Hematopoietic multipotent progenitor cell treated with erythropoietin and hydrocortisone succinate and interleukin-3 and kit ligand, for 15 days (in vitro differentiated cells): ENCODE results near the gene CLDN1.

Experiments
- DNase-seq: peaks from one replicate; pipeline ENCODE4 v3.0.0-alpha.2; 2015; ENCODE audit warnings: low spot score

Gene CLDN1

DNA sequence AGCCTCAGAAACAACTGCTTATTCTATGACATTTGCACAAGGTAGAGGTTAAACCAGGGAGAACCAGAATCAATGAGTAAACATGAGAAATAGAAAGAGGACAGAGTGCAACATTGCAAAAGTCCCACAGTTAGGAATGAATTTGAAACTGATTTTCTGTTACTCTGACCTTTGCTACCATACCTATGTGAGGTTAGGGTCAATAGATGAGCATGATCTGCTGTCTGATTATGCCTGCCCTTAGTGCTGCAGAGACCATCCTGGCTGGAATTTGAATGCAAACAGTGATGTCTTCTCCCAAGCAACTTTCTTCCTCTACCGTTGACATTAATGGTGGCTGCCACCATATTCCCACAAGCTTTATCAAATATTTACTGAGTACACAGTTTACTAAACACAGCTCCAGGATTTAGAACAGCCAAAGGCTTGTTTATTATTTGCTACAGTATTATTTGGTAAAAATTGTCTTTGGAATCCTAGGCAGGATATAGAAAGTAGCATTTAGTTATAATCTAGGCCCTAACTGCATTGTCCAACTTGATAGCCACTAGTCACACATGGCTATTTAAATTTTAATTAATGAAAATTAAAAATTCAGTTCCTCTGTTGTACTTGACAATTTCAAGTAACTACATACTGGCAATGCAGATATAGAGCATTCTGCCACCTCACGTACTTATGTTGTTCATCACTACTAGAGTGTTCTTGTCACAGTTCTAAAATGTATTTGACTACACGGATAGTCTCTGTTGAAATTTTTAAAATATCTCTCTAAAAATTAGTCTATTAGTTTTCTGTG lies 8.9 kb upstream of the CLDN1 start:
- no peak for DNase-seq

DNA sequence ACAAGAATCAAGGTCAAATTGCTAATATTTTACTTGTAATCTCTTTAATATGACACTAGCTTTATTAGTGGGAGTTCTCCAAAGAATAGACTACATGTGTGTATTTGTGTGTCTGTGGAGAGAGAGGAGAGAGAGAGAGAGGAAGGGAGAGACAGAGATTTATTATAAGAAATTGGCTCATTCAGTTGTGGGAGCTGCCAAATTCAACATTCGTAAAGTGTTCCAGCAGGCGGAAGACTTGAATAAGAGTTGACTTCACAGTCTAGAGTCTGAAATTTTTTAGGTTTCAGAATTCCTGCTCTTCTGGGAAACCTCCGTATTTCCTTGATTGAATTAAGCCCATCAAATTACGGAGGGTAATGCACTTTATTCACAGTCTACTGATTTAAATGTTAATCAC lies 4.7 kb upstream of the CLDN1 start:
- DNase-seq, result no peak

DNA sequence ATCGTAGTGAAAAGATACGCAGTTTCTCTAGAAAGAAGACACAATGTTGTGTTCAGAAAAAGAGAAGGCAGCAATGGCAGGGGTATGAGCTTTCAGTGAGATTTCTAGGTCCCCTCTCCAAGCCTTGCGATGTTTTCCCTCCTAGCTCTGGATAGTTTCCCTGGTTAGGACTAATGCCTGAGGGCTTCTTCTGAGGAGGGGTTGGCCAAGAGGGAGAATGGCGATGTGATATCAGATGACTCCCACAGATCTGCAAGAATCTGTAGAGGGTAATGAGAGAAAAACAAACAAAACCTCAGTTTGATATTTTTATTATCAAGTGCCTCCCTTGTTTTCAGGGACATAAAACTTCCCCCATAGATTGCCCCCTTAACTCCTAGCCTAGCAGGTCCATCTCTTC lies 4.1 kb upstream of the CLDN1 start:
- DNase-seq, result no peak

DNA sequence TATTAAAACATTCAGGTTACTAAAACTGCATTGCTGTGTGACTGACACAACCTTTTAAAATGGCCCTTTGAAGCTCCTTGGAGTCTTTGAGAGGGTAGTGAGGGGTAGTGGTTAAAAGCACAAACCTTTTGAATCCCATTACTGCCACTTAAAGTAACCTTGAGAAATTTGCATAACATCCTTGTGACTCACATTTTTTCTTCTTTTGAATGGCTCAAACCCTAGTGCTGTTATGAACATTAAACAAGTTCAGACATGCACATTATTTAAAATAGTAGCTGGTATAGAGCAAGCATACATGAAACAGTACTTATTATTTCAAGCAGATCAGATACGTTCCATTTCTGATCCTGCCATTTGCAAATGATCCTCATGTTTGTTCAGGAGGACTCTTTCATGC lies 3.7 kb upstream of the CLDN1 start:
- DNase-seq, result no peak

DNA sequence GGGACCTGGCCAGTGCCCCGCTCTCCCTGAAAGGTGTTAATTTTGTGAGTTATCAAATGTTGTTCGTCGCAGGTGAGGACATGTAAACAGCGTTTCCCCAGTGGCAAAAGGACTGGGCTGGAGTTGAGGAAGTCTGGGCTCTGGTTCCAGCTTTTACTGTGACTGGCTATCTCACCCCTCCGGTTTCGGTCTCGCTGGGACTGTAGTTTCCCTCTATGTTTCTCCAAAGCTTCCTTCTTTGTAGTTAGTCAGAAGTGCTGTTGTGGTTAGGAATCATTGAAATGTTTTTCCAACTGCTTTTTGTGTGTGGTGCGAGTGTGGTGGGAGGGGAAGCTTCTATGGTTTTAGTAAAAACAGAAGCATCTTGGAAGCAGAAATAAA lies 990 bp upstream of the CLDN1 start:
- DNase-seq, result no peak

DNA sequence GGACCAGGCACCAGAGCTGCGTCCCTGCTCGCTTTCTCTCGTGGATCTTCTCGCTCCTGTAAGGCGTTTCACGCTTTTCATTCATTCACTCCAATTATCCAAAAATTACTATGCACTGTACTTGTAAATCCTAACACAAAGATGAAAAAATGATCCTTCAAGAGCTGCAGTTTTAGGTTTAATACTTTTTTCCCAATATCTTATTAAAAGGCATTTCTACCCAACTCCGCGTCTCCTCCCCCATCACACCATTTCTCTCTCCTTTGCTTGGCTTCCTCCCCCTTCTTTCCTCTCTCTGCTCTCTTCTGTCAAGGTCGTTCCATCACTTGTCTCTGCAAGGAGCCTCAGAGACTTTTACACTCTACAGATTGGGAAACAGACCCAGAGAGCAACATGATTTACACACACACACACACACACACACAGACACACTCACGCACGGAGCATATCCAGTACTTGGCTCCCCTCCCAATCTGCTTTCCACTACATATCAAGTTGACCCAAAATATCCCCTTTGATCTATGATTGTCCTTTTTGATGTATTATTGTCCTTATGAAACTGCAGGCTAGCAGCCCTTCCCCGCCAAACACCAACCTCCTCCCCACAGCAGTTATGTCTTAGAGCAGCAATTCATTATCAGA lies 479 bp upstream of the CLDN1 start:
- DNase-seq, result no peak

DNA sequence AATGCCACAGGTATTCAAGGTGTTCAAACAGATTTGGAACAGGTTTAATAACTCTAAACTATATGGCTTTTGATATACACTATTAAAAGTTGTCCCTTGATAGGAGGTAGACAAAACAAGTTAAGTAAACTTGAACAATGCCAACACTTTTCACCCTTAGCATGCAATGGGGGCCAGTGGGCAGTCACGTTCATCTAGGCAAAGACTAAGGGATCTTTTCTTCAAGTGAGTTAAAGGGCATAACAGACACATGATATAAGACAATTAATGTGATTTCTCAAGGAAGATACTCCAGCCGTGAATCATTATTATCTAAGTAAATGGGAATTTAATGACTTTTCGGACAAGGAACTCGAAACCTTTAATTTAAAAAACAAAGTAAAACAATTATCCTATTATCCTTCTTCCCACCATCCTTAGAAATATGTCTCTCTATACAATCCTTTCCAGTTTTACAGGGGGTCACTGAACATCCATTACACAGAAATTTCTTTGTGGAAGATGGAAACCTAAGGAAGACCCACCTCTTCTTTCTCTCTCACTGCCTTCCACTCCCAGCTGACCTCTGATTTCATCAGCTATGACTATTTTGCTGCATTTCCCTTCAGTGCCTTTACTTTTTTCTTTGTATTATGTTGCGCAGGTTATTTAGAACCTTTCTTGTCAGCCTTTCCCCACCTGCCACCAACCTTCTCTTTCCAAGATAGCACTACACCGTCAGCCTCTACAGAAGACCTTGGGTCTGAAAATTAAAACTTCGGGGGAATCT lies 1.5 kb downstream of the CLDN1 start:
- DNase-seq, result no peak

DNA sequence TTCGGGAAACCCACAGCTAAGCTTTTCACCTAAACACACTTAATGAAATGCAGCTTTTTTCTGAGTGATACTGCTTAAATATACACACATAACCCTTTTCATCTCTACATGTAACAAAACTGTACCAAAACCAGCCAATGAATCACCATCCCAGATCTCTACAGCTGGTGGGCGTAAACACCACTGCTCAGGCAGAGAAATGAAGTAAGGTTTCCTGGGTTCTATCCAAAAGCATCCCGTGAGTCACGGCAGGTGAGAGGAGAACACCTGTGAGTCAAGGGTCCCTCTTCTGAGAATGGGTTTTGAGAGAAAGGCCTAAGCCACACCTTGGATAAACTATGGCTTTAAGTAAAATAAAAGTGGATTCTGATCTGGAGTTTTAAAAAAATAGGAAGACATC lies 2.6 kb downstream of the CLDN1 start:
- DNase-seq, result no peak

DNA sequence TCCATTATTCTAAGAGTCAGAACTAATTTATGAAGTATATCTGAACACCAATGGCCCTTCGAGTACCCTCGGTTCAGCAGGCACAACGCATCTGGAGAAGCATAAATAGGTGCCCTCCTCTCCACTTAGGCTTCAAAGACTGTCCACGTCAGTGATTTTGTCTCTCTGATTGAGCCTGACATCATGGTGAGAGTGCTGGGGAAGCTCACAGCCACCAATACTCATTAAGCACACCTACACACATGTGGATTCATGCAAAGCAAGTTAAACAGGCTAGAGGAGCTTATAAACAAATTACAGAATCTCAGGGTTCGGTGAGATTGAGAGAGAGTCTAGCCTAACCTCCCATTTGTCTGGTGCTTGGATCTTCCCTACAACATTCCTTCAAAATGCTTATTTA lies 3.6 kb downstream of the CLDN1 start:
- no peak for DNase-seq

DNA sequence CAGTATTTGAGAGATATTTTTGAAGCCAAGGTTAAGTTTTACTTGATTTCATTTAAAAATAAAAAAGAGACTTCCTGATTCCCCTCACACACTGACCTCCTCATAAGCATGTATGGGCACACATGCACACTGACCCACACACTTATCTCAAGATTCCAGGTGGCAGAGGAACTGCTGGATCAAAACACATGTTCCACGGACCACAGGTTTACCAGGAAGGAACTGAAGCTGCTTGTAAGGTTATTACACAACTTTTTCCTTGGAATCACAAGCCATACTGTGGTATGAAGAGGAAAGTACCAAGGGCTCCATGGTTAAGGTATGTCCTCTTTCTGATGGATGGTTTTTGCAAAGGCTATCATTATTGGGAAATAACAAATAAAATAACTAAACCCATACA lies 7.5 kb downstream of the CLDN1 start:
- DNase-seq, result no peak

DNA sequence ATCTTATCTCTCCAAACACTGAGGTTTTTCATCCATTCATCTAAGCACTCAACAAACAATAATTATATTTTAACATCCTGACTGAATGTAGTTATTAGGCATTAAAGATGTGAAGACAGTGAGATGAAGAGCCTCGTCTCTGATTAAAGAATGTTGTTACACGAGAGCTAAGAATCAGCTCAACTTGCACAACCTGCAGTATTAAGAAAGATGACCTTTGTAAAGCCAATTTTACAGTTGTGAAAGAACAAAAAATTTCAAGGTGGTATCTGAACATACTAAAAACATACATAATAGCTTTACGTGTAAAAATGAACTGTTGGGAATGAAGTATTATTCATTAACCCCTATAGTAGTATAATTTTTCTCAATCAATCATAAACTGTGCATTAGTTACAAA lies 12.8 kb downstream of the CLDN1 start:
- DNase-seq, result no peak

DNA sequence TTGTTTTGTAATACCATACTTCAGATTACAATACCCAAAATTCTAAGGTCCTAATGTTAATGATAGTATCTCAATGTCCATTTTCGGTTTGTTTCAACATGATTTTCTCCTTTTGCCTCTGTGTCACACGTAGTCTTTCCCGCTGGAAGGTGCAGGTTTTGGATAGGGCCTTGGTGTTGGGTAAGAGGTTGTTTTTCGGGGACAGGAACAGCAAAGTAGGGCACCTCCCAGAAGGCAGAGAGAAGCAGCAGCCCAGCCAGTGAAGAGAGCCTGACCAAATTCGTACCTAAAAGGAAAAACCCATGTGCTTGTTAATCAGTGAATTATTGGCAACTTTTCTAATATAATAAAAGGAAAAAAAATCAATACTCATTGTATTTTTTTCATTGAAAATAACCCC lies 14.1 kb downstream of the CLDN1 start:
- no peak for DNase-seq

DNA sequence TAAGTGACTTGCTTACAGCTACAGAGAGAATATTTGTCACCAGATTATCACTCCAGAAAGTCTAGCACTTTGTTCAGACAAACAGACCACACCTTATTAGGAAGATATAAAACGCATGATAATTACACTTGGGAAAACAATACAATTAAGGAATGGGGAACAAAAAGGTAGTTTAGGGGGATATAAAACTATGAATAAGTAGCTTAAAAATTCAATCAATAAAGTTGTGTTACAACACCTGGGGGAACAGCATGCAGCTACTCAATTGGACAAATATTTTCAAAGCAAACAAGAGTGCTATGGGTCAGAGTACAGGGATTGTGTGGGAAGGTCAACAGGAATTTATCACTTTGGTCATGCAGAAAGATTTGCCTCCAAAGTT lies 15.1 kb downstream of the CLDN1 start:
- DNase-seq, result no peak

DNA sequence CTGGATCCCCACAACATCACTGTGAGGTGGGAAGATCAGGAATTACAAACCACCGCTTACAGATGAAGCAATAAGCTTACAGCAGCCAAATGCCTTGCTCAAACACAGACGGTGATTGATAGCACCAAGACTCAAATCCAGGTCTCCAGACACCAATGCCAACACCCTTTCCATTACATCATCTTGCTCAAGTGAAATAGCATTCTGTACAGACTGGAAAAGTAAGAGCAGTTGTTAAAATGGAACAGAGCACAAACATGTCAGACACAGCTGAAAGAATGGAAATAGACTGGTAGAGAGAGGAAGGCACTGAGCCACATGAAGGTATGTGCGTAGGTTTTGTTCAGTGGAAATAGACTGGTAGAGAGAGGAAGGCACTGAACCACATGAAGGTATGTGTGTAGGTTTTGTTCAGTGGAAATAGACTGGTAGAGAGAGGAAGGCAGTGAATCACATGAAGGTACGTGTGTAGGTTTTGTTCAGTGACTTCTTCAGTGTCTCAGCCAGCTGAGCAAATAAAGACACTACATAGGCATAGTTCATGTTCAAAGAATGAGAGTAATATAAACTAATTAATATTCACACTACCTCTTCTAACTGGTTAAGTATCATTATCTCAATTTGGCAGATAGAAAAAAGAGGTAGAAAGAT lies 15.6 kb downstream of the CLDN1 start:
- DNase-seq, result no peak

DNA sequence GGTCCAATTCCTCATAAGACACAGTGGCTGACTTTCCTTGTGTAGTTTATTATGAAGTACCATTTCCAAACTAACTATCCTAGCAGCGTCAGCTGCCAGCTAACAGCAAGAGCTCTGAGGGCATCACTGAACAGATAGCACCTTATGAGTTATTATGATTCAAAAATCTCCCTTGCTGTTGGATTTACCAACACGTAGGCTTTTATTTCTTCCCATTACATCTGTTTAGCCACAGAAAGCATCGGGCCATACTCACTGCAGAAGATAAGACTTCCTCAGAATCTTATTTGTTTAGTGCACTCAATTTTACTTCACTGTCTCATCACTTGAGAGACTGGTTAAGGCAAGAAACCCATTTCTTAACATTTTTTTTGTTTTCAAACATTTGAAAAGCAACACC lies 16.2 kb downstream of the CLDN1 start:
- DNase-seq, result no peak

DNA sequence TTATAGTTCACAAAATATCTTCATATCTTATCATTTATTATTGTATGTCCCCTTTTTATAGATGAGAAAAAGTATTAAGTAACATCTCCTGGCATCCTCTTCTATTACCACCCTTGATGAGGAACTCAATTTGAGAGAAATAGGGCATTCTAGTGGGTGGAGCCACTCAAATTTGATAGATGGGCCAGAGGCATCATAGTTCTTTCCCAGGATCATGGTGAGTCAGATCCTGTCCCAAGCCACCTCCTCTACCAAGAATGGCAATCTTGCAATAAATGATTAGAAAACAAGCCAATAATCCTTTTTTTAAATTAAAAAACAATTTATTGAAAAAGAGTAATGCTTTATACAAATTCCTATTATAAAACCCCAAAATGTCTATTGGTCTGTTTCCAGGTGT lies 16.8 kb downstream of the CLDN1 start:
- DNase-seq, result no peak

DNA sequence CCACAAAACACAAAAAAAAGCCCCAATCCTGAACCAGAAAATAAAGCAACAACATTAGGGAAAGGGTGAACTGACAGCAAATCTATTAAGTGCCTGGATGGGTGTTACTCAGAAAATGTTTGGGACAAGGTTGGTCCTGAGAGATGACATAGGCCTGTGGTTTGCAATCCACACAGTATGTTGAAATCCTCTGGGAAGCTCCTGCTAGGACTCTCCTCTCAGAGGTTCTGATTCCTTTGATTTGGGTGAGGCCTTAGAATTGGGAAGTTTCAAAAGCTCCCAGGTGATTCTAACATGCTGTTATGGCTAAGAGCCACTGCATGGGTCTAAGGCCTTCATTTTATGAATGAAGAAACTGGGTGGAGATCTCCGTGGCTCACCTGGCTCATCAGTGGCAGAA lies 18.4 kb downstream of the CLDN1 start:
- no peak for DNase-seq

DNA sequence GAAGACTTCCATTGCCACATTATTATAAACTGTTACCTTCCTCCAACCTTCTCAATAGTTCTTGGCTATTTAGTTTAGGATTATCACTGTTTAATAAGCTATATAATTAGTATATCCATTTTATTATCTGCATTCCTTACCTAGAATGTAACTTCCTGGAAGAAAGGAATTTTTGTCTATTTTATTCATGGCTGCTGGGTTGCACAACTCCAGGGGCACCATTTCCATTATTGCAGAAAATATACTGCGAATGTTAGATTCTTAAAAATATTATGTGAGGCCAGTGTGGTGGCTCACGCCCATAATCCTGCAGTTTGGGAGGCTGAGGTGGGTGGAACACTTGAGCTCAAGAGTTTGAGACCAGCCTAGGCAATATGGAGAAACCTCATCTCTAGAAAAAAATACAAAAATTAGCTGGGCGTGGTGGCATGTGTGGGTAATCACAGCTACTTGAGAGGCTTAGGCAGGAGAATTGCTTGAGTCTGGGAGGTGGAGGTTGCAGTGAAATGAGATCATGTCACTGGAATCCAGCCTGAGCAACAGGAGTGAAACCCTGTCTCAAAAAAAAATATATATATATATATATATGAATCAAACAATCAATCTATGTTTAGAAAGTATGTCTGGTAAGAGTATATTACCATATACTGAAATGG lies 19.9 kb downstream of the CLDN1 start:
- DNase-seq, result no peak

DNA sequence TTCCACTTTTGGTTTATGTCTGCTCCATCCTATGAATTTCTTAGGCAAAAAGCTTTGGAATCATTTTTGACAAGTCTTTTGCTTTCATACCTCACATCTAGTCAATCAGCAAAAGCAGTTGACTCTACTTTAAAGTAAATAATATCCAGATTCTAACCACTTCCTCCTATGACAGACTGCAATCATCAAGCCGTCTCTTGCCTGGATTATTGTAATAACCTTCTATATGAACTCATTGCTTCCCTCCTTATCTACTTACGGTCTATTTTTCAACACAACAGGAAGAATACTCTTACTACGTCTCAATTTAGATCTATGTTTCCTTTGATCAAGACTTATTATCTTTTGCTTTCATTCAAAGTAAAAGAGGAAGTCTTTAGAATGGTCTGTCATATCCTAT lies 20.7 kb downstream of the CLDN1 start:
- DNase-seq, result no peak

DNA sequence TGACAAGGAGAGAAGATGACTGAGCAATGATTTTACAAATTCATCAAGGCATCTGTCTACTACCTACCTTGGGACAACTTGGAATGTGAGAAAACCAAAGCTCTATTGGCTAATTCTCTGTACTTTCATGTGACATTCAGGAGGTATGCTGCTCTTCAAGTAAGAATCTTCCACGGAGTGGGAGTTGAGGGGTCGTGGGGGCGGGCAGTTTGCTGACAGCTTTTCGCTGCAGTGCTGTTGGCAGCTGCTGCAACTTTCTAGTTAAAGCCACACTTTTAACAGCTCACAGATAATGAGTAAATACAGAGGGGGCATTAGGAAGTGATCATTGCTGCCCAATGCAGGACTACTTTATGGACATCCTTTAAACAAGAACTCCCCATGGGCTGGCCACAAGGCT lies 22.3 kb downstream of the CLDN1 start:
- DNase-seq, result no peak

DNA sequence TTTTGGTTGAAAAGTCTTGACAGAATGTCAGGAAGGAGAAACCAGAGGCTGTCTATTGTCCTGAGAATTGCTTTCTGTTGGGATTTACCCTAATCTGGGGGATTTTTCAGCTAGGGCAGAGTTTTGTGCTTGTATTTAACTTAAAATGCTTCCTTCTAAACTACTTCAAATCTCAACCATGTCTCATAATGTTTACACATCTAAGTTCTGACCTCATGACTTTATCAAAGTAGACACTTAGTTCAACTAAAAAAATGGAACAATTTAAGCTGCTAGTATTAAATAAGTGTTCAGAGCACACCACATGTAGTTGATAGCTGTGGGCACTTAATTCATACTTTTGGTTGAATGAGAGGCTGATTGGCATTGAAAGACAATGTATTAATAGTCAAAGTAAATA lies 28.2 kb downstream of the CLDN1 start:
- DNase-seq, result no peak

DNA sequence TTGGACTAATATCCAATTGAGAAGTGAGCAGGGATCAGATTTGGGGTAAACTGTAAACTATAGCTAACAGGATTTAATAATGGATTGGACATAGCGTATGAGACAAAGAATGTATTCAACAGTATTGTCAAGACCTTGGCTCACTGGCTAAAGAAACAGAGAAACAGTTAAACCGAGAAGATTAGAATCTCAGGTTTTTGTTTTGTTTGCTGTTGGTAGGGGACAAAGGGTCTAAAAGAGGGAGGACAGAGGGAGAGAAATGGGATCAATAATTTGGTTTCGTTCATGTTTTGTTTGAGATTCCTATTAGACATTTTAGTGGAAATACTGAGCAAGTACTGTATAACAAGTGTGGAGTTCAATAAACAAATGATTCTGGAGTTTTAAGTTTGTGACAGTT lies 28.6 kb downstream of the CLDN1 start:
- DNase-seq, result no peak
